HepG2 (cell line): Measurements from ENCODE around the gene TBC1D22A. TPM values are rescaled to one million over a fixed set of nuclear protein-coding genes. Genes with fewer than 3 reads are reported as not detected.
"Not testable (repeated sequence)": the region's sequence is repeated elsewhere in the genome, so short reads cannot be mapped to it uniquely, and the experiment has no call there.

Experiments
- ATAC-seq: fragments of 200-7000 bp; cut with Tn5 transposase; 3 replicates; pipeline ENCODE4 v1.9.1; 2020; ENCODE audit warnings: mild to moderate bottlenecking, moderate library complexity
- BruUV-seq: library from RNA; stranded (reverse); fragments of 400-500 nt; replicated peaks from 2 replicates; lab custom pipeline; 2021; lab: Mats Ljungman, UMichigan
- CTCF ChIA-PET: fragments of 300-600 bp; formaldehyde crosslinking; extraction: SDS; loops from one replicate; lab custom pipeline; 2021; ENCODE audit warnings: low total read pairs, inconsistent platforms, low intra/inter-chr PET ratio; lab: Yijun Ruan, JAX
- POLR2A ChIA-PET: fragments of 350-600 bp; sonication (Branson Sonifier 250); formaldehyde crosslinking; loops from one replicate; lab custom pipeline; 2020; ENCODE audit warnings: antibody characterized with exemption, inconsistent platforms; lab: Yijun Ruan, JAX
- DNase-seq: peaks from one replicate; pipeline ENCODE4 v3.0.0-alpha.2; 2015; ENCODE audit warnings: low spot score
- FAIRE-seq: peaks from 3 replicates; lab custom pipeline; 2011; peaks lifted over from hg19 to GRCh38; lab: Jason Lieb, UNC
- H2AFZ ChIP-seq: one replicate; pipeline ENCODE4 v1.6.1; 2011; ENCODE audit warnings: low read length, inconsistent platforms
- H3K27ac ChIP-seq: fragments of 300-600 bp; 3 replicates; pipeline ENCODE4 v1.8.0; 2011; ENCODE audit warnings: mixed run types, mild to moderate bottlenecking, mixed read lengths, low read length, inconsistent platforms; ENCODE audit not compliant: insufficient read depth; ENCODE audit errors: extremely low read length
- H3K27me3 ChIP-seq, 2 experiments: fragments of 200-600 bp in 1 of 2; 2 replicates in 1 of 2; 3 replicates in 1 of 2; pipeline versions ENCODE4 v1.6.0 to v1.8.0; 2011; ENCODE audit warnings: low read length in 2 of 2, mild to moderate bottlenecking in 2 of 2, moderate library complexity in 2 of 2, inconsistent platforms in 1 of 2; ENCODE audit not compliant: insufficient read depth in 2 of 2, control insufficient read depth in 1 of 2
- H3K36me3 ChIP-seq, 2 experiments: fragments of 200-600 bp in 1 of 2; replicated peaks in 1 of 2; 2 replicates in 1 of 2; 3 replicates in 1 of 2; pipeline versions ENCODE4 v1.5.1 to v1.8.0; 2011; ENCODE audit warnings: low read length in 2 of 2, inconsistent platforms in 1 of 2; ENCODE audit not compliant: insufficient read depth in 2 of 2, control insufficient read depth in 1 of 2
- H3K4me1 ChIP-seq: 2 replicates; pipeline ENCODE4 v1.5.1; 2012; ENCODE audit warnings: low read length, inconsistent platforms; ENCODE audit not compliant: insufficient read depth
- H3K4me2 ChIP-seq: 2 replicates; pipeline ENCODE4 v1.6.0; 2011; ENCODE audit warnings: low read depth, low read length, inconsistent platforms
- H3K4me3 ChIP-seq, 3 experiments: fragments of 200-600 bp in 1 of 3; sonication (generic), shearing (Covaris generic) in 1 of 3; replicated peaks in 1 of 3; 2 replicates each; pipeline ENCODE4 v1.5.1; 2011 to 2016; ENCODE audit warnings: low read length in 3 of 3, inconsistent platforms in 2 of 3, low read depth in 2 of 3, mild to moderate bottlenecking in 2 of 3, control low read depth in 1 of 3, mixed read lengths in 1 of 3; ENCODE audit not compliant: insufficient read depth in 1 of 3
- H3K79me2 ChIP-seq: one replicate; pipeline ENCODE4 v1.6.1; 2011; ENCODE audit warnings: low read length, inconsistent platforms; ENCODE audit not compliant: insufficient read depth
- H3K9ac ChIP-seq: 2 replicates; pipeline ENCODE4 v1.6.0; 2011; ENCODE audit warnings: mild to moderate bottlenecking, low read depth, low read length, inconsistent platforms; ENCODE audit not compliant: insufficient read depth
- H3K9me3 ChIP-seq: 2 replicates; pipeline ENCODE4 v1.5.1; 2012; ENCODE audit warnings: mild to moderate bottlenecking, low read length
- H4K20me1 ChIP-seq: 2 replicates; pipeline ENCODE4 v1.6.0; 2011; ENCODE audit warnings: inconsistent platforms, mild to moderate bottlenecking, low read length, moderate library complexity; ENCODE audit not compliant: insufficient read depth
- ELF3 ChIP-seq: IDR thresholded peaks from 2 replicates; pipeline ENCODE4 v1.6.1; 2016; ENCODE audit warnings: missing genetic modification reagents, missing compliant biosample characterization
- SOX5 ChIP-seq: IDR thresholded peaks from 2 replicates; pipeline ENCODE4 v1.6.1; 2016; ENCODE audit warnings: borderline replicate concordance
- ZEB1 ChIP-seq: IDR thresholded peaks from 2 replicates; pipeline ENCODE4 v1.6.1; 2012; ENCODE audit warnings: mild to moderate bottlenecking, low read depth, inconsistent platforms; ENCODE audit not compliant: insufficient replicate concordance
- ZNF629 ChIP-seq: sonication (generic); formaldehyde crosslinking; conservative IDR thresholded peaks from 2 replicates; pipeline ENCODE4 v1.5.0; 2020; ENCODE audit warnings: missing genetic modification reagents
- WGBS: methylation state at CpG from one replicate; pipeline ENCODE4 v1.1.6; 2017; ENCODE audit warnings: low lambda C conversion rate; 5-methylcytosine and 5-hydroxymethylcytosine counted together
- in situ Hi-C: cut with HindIII; loops from 2 replicates; pipeline ENCODE4 v1.10.0; 2017; ENCODE audit warnings: low pct_unique_long_range_greater_than_20kb; ENCODE audit not compliant: extremely low pct_ligation_motif_present
- intact Hi-C: fragments of 100-400 bp; cut with micrococcal nuclease; formaldehyde crosslinking; loops from one replicate; pipeline ENCODE4 v1.10.0; 2022; ENCODE audit not compliant: unreplicated experiment
- polyA plus RNA-seq, 8 experiments: library from polyadenylated mRNA; depleted of rRNA in 3 of 8; stranded (reverse) in 7 of 8; unstranded in 1 of 8; fragments of >200 nt; fragmentation: Illumina TruSeq in 4 of 8; extraction: Trizol in 4 of 8; gene quantifications; 2 replicates each; pipeline versions ENCODE4 v1.2.1 to v1.2.3, GENCODE V29; 2011 to 2016; ENCODE audit warnings: low read depth in 4 of 8, missing spikeins in 1 of 8, mixed read lengths in 1 of 8; ENCODE audit not compliant: insufficient read depth in 1 of 8
- total RNA-seq, 5 experiments: library from RNA; depleted of rRNA; stranded (reverse); fragments of >200 nt; fragmentation: Illumina TruSeq; extraction: Trizol; gene quantifications; 2 replicates each; pipeline ENCODE4 v1.2.3, GENCODE V29; 2016; ENCODE audit warnings: low read depth in 1 of 5

TBC1D22A gene
- total and polyA plus RNA-seq, 2 of the 13 experiments (the other 11 are each of a cell fraction or from before 2014, with no cell fraction given) = 17.3 to 18.0 TPM

DNA sequence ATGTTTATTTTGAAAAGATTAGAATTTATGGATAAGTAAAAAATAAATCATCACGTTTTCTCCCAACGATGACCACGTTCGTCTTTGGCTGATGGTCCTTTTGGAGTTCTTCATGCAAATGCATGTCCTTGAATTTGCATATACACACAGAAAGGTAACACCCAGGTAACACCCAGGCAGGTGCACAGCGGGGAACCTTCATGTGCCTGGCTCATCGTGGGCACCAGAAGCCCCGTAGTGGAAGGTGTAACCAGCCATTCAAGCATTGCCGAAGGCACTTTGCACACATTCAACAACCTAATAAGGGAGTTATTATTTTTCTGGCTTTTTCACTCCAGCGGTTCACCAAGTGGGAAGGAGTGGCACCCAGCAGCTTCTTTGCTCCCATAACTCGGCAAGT, 404.6 kb downstream of the TBC1D22A start:
- BruUV-seq = no TSS peak
- H3K79me2 ChIP-seq = no peaks in the 10 kb centered on the region
- DNase-seq (no peak), ATAC-seq (no peak), FAIRE-seq (no peak)
- peaks cover 1 to 3% of the 10 kb centered on the region in 2 experiments; a peak in 4 of 5 replicates for H3K36me3 ChIP-seq
- no peak overlapping the region for H2AFZ ChIP-seq
- no peaks in the 10 kb centered on the region for H3K27me3 ChIP-seq
- H3K27ac ChIP-seq = no peak overlapping the region
- H3K9me3 ChIP-seq = no peaks in the 10 kb centered on the region
- H3K9ac ChIP-seq = no peak overlapping the region
- WGBS = 98% methylated on average over 10 of the region's 10 CpGs
- intact Hi-C loops = no loop called here
- H3K4me1 ChIP-seq = peaks cover 36% of the 10 kb centered on the region
- H3K4me2 ChIP-seq = no peak overlapping the region
- TF ChIP-seq ELF3 (CRISPR knock-in tag) (no peak), SOX5 (no peak), ZEB1 (no peak)
- no peak overlapping the region for H3K4me3 ChIP-seq
- CTCF ChIA-PET = no interaction called here
- POLR2A ChIA-PET = no interaction called here
- peaks cover 4% of the 10 kb centered on the region; the same call in 1 of the 2 replicates for H4K20me1 ChIP-seq
- in situ Hi-C loops = no loop called here

DNA sequence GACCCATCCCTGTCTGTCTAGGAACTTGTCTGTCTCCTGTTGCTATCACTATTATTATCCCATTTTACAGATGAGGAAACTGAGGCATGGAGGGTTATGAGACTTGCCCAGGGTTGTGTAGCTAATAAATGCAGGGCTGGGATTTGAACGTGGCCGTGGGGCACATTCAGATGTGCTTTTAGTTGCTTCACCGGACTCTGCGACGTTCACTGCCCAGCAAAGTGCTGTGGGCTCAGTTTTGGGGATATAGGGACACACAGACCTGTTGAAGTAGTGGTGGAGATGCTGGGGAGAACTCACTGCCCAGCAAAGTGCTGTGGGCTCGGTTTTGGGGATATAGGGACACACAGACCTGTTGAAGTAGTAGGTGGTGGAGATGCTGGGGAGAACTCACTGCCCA, 405.5 kb downstream of the TBC1D22A start:
- BruUV-seq, H2AFZ ChIP-seq, H3K27me3 ChIP-seq, H3K27ac ChIP-seq, H3K79me2 ChIP-seq, ATAC-seq, DNase-seq, in situ Hi-C loops, H3K9ac ChIP-seq, intact Hi-C loops, FAIRE-seq, H3K9me3 ChIP-seq, CTCF ChIA-PET, POLR2A ChIA-PET, H4K20me1 ChIP-seq, H3K4me3 ChIP-seq, H3K4me2 ChIP-seq, H3K36me3 ChIP-seq: not testable (repeated sequence)
- peak; percentile 49; the same call in 1 of the 2 replicates for TF ChIP-seq ZNF629 (CRISPR knock-in tag)
- 100% methylated on average over 6 of the region's 6 CpGs for WGBS
- peaks cover 32% of the 10 kb centered on the region for H3K4me1 ChIP-seq
